Liver (tissue), 9 donors: ENCODE measurements around the gene RBMS3. TPM values are rescaled to one million over a fixed set of nuclear protein-coding genes. Genes with fewer than 3 reads are reported as not detected.

Experiments used
- DNase-seq: peaks from one replicate; pipeline ENCODE4 v3.0.0-alpha.2; 2017; ENCODE audit warnings: low spot score
- H3K27ac ChIP-seq, 2 donors: one replicate each; pipeline ENCODE4 v1.7.0; 2013; ENCODE audit warnings: inconsistent platforms in 2 of 2, low read length in 2 of 2, control low read depth in 1 of 2, low read depth in 1 of 2, mild to moderate bottlenecking in 1 of 2
- H3K27me3 ChIP-seq, 4 donors: one replicate each; pipeline versions ENCODE4 v1.6.1 to v1.7.0; 2013; ENCODE audit warnings: low read length in 3 of 4, inconsistent platforms in 1 of 4, mild to moderate bottlenecking in 1 of 4, moderate library complexity in 1 of 4; ENCODE audit not compliant: control insufficient read depth in 4 of 4, insufficient read depth in 4 of 4
- H3K36me3 ChIP-seq, 4 donors: one replicate each; pipeline versions ENCODE4 v1.6.1 to v1.7.0; 2013; ENCODE audit warnings: low read length in 3 of 4, mild to moderate bottlenecking in 3 of 4, low read depth in 1 of 4, moderate library complexity in 1 of 4; ENCODE audit not compliant: control insufficient read depth in 4 of 4, insufficient read depth in 3 of 4
- H3K4me1 ChIP-seq, 4 donors: one replicate each; pipeline versions ENCODE4 v1.6.1 to v1.7.0; 2013; ENCODE audit warnings: low read length in 3 of 4, mild to moderate bottlenecking in 3 of 4, moderate library complexity in 1 of 4; ENCODE audit not compliant: control insufficient read depth in 4 of 4, insufficient read depth in 4 of 4
- H3K4me3 ChIP-seq, 3 donors: one replicate each; pipeline versions ENCODE4 v1.6.1 to v1.7.0; 2013; ENCODE audit warnings: low read length in 3 of 3, control low read depth in 1 of 3, low read depth in 1 of 3, mild to moderate bottlenecking in 1 of 3
- H3K9ac ChIP-seq, 2 donors: one replicate each; pipeline ENCODE4 v1.7.0; 2013; ENCODE audit warnings: low read length in 2 of 2, mild to moderate bottlenecking in 2 of 2, moderate library complexity in 2 of 2, control low read depth in 1 of 2, low read depth in 1 of 2
- H3K9me3 ChIP-seq, 4 donors: one replicate each; pipeline versions ENCODE4 v1.6.1 to v1.7.0; 2013; ENCODE audit warnings: low read length in 3 of 4; ENCODE audit not compliant: control insufficient read depth in 4 of 4
- ATF3 ChIP-seq: IDR thresholded peaks from 2 replicates; pipeline ENCODE4 v1.6.1; 2016; ENCODE audit warnings: antibody characterized with exemption
- CTCF ChIP-seq: fragments of 150-350 bp; IDR thresholded peaks from 2 replicates; pipeline ENCODE4 v1.5.1; 2017; ENCODE audit warnings: improper control_type of control experiment, low read depth, low read length; ENCODE audit not compliant: missing input control
- EGR1 ChIP-seq, 2 donors: IDR thresholded peaks; 2 replicates each; pipeline ENCODE4 v1.6.1; 2016 to 2018; ENCODE audit warnings: antibody characterized with exemption in 2 of 2, low read depth in 2 of 2
- FOXA1 ChIP-seq: IDR thresholded peaks from 2 replicates; pipeline ENCODE4 v1.6.1; 2016; ENCODE audit warnings: antibody characterized with exemption
- FOXA2 ChIP-seq: IDR thresholded peaks from 2 replicates; pipeline ENCODE4 v1.6.1; 2016; ENCODE audit warnings: antibody characterized with exemption
- GABPA ChIP-seq, 2 donors: IDR thresholded peaks in 1 of 2; conservative IDR thresholded peaks in 1 of 2; 2 replicates each; pipeline ENCODE4 v1.6.1; 2016; ENCODE audit warnings: antibody characterized with exemption in 2 of 2, mild to moderate bottlenecking in 1 of 2, moderate library complexity in 1 of 2
- HNF4A ChIP-seq, 2 donors: conservative IDR thresholded peaks; 2 replicates each; pipeline ENCODE4 v1.6.1; 2016; ENCODE audit warnings: antibody characterized with exemption in 2 of 2, mild to moderate bottlenecking in 2 of 2
- HNF4G ChIP-seq: IDR thresholded peaks from 2 replicates; pipeline ENCODE4 v1.6.1; 2016; ENCODE audit warnings: antibody characterized with exemption
- JUND ChIP-seq, 2 donors: IDR thresholded peaks; 2 replicates each; pipeline ENCODE4 v1.6.1; 2016; ENCODE audit warnings: antibody characterized with exemption in 2 of 2
- MAX ChIP-seq: IDR thresholded peaks from 2 replicates; pipeline ENCODE4 v1.6.1; 2016; ENCODE audit warnings: antibody characterized with exemption
- NR2F2 ChIP-seq: IDR thresholded peaks from 2 replicates; pipeline ENCODE4 v1.6.1; 2016; ENCODE audit warnings: antibody characterized with exemption
- RAD21 ChIP-seq, 2 donors: IDR thresholded peaks; 2 replicates each; pipeline ENCODE4 v1.6.1; 2016; ENCODE audit warnings: antibody characterized with exemption in 2 of 2, mild to moderate bottlenecking in 2 of 2
- REST ChIP-seq: IDR thresholded peaks from 2 replicates; pipeline ENCODE4 v1.6.1; 2016; ENCODE audit warnings: antibody characterized with exemption, mild to moderate bottlenecking
- RXRA ChIP-seq, 2 donors: IDR thresholded peaks; 2 replicates each; pipeline ENCODE4 v1.6.1; 2017 to 2018; ENCODE audit warnings: antibody characterized with exemption in 2 of 2, mild to moderate bottlenecking in 1 of 2
- SP1 ChIP-seq: IDR thresholded peaks from 2 replicates; pipeline ENCODE4 v1.6.1; 2018; ENCODE audit warnings: antibody characterized with exemption, mild to moderate bottlenecking
- TAF1 ChIP-seq: conservative IDR thresholded peaks from 2 replicates; pipeline ENCODE4 v1.6.1; 2016; ENCODE audit warnings: antibody characterized with exemption, mild to moderate bottlenecking
- YY1 ChIP-seq: IDR thresholded peaks from 2 replicates; pipeline ENCODE4 v1.6.1; 2016; ENCODE audit warnings: antibody characterized with exemption, mild to moderate bottlenecking
- ZBTB33 ChIP-seq: IDR thresholded peaks from 2 replicates; pipeline ENCODE4 v1.6.1; 2016; ENCODE audit warnings: antibody characterized with exemption
- WGBS: extraction: QIAGEN DNeasy Blood & Tissue Kit; methylation state at CpG from one replicate; pipeline ENCODE4 v1.1.7; 2013; 5-methylcytosine and 5-hydroxymethylcytosine counted together
- polyA plus RNA-seq, 2 donors: library from polyadenylated mRNA; stranded (reverse) in 1 of 2; unstranded in 1 of 2; fragments of 200-250 nt in 1 of 2; fragments of >200 nt in 1 of 2; fragmentation: Nextera tagmentation in 1 of 2; extraction: Ambion mirVana in 1 of 2; gene quantifications; one replicate each; pipeline versions ENCODE4 v1.2.1 to v1.2.3, GENCODE V29; 2013 to 2015
- total RNA-seq, 2 donors: library from RNA; depleted of rRNA; stranded (reverse); fragments of >200 nt; gene quantifications; one replicate each; pipeline ENCODE4 v1.2.3, GENCODE V29; 2014
- donor health status: healthy.
- donor health status: healthy.
- donor health status: healthy.
- donor health status: healthy.
- donor health status: healthy.

RBMS3 gene
- total and polyA plus RNA-seq, 4 donors, result 1.2 to 14.9 (median 9.3) TPM

GRCh38 chr3:29493109-29493508 lies 212.2 kb downstream of the RBMS3 start:
- Histone ChIP-seq H3K27ac (no peak overlapping the region), H3K9me3 (no peaks in the 10 kb centered on the region), H3K4me3 (no peak overlapping the region), H3K36me3 (no peaks in the 10 kb centered on the region), H3K9ac (no peak overlapping the region), H3K27me3 (no peaks in the 10 kb centered on the region), H3K4me1 (no peaks in the 10 kb centered on the region)
- DNase-seq, result no peak
- TF ChIP-seq FOXA2 (no peak), YY1 (no peak), CTCF (no peak), REST (no peak), RXRA (IDR thresholded peaks at IDR 0.05) (no peak), FOXA1 (no peak), GABPA (IDR thresholded peaks at IDR 0.05 in 1 of 2, conservative IDR thresholded peaks at IDR 0.05 in 1 of 2) (no peak)
- WGBS, result 96% methylated on average over 3 of the region's 3 CpGs

GRCh38 chr3:29494305-29495036 lies 213.6 kb downstream of the RBMS3 start:
- no peaks in the 10 kb centered on the region for H3K27me3 ChIP-seq
- no peak overlapping the region for H3K4me3 ChIP-seq
- no peaks in the 10 kb centered on the region for H3K9me3 ChIP-seq
- H3K4me1 ChIP-seq, result no peaks in the 10 kb centered on the region
- no peak overlapping the region for H3K27ac ChIP-seq
- 78% methylated on average over 6 of the region's 6 CpGs for WGBS
- H3K36me3 ChIP-seq, result no peaks in the 10 kb centered on the region
- DNase-seq, result no peak
- H3K9ac ChIP-seq, result no peak overlapping the region
- TF ChIP-seq REST (no peak), EGR1 (IDR thresholded peaks at IDR 0.05; ENCODE audit: low read depth in 2 of 2) (no peak), GABPA (IDR thresholded peaks at IDR 0.05 in 1 of 2, conservative IDR thresholded peaks at IDR 0.05 in 1 of 2) (no peak), ATF3 (no peak), FOXA2 (no peak), HNF4A (conservative IDR thresholded peaks at IDR 0.05) (no peak), FOXA1 (no peak), RXRA (IDR thresholded peaks at IDR 0.05) (no peak), ZBTB33 (no peak), RAD21 (IDR thresholded peaks at IDR 0.05) (no peak), YY1 (no peak), NR2F2 (no peak), MAX (no peak), TAF1 (no peak), SP1 (no peak), HNF4G (no peak), JUND (IDR thresholded peaks at IDR 0.05) (no peak)
